Calu3 (cell line): Measurements from ENCODE around the gene OGA. TPM values are rescaled to one million over a fixed set of nuclear protein-coding genes. Genes with fewer than 3 reads are reported as not detected.
A peak's percentile ranks its signal among the peaks of the same experiment; 100 is the strongest.

Experiments used
- BruUV-seq: library from RNA; stranded (reverse); fragments of 400-500 nt; replicated peaks from 2 replicates; lab custom pipeline; 2021; lab: Mats Ljungman, UMichigan
- CTCF ChIA-PET: fragments of 300-600 bp; sonication (Branson Sonifier 250); formaldehyde crosslinking; loops from one replicate; lab custom pipeline; 2022; ENCODE audit warnings: antibody characterized with exemption; lab: Charles Lee
- DNase-seq: peaks from one replicate; pipeline ENCODE4 v3.0.0; 2022
- H3K27ac Mint-ChIP-seq: one replicate; pipeline ENCODE4 v1.8.0; 2022; ENCODE audit warnings: mixed read lengths; ENCODE audit not compliant: unreplicated experiment
- H3K27me3 Mint-ChIP-seq: one replicate; pipeline ENCODE4 v1.8.0; 2022; ENCODE audit warnings: mixed read lengths; ENCODE audit not compliant: unreplicated experiment
- H3K36me3 Mint-ChIP-seq: one replicate; pipeline ENCODE4 v1.8.0; 2022; ENCODE audit warnings: mild to moderate bottlenecking, moderate library complexity, mixed read lengths; ENCODE audit not compliant: insufficient read depth, unreplicated experiment
- H3K4me1 Mint-ChIP-seq: one replicate; pipeline ENCODE4 v1.8.0; 2022; ENCODE audit warnings: mild to moderate bottlenecking, low read depth, mixed read lengths; ENCODE audit not compliant: unreplicated experiment
- H3K4me3 Mint-ChIP-seq: one replicate; pipeline ENCODE4 v1.8.0; 2022; ENCODE audit warnings: mild to moderate bottlenecking, low read depth, moderate library complexity, mixed read lengths; ENCODE audit not compliant: unreplicated experiment
- H3K9me3 Mint-ChIP-seq: one replicate; pipeline ENCODE4 v1.8.0; 2022; ENCODE audit warnings: low read depth, mixed read lengths; ENCODE audit not compliant: unreplicated experiment
- CTCF ChIP-seq: fragments of 200-600 bp; IDR thresholded peaks from one replicate; pipeline ENCODE4 v1.8.0; 2022; ENCODE audit warnings: antibody characterized with exemption; ENCODE audit not compliant: unreplicated experiment
- intact Hi-C: fragments of 100-400 bp; cut with micrococcal nuclease; formaldehyde crosslinking; loops from one replicate; pipeline ENCODE4 v1.10.0; 2022; ENCODE audit not compliant: unreplicated experiment
- total RNA-seq: library from RNA; stranded (reverse); gene quantifications from 2 replicates; pipeline ENCODE4 v1.2.3, GENCODE V29; 2022

The OGA gene
- total RNA-seq, 1 experiment from 2014 or later, result 59.0 TPM

DNA sequence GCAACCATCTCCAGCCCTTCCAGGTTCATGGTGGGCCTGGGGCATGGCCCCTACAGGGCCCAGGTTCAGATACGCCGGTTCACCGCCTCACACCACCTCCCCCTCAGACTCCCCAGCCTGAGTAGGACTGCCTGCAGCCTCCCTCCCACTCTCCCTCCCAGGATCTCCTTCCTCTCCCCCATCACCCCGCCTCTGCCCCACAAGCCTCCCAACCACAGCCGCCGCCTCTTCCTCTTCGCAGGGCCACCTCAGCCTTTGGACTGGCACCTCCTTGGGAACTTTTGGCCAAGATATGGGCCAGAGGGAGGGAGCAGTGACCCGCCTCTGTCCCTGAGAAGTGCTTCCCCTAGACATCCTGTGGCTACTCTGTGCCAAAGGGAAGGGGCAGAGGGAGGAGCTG, 16.1 kb upstream of the OGA start:
- no peaks in the 10 kb centered on the region for H3K9me3 Mint-ChIP-seq
- no peak for TF ChIP-seq CTCF
- intact Hi-C loops, result no loop called here
- no peak for DNase-seq
- CTCF ChIA-PET, result no interaction called here
- H3K36me3 Mint-ChIP-seq, result peaks cover 11% of the 10 kb centered on the region
- BruUV-seq, result no TSS peak
- peaks cover 21% of the 10 kb centered on the region for H3K4me1 Mint-ChIP-seq
- H3K4me3 Mint-ChIP-seq, result no peak overlapping the region
- H3K27me3 Mint-ChIP-seq, result no peaks in the 10 kb centered on the region
- H3K27ac Mint-ChIP-seq, result peak overlapping the region; percentile 5

- DNase-seq, result no peak
- Mint-ChIP-seq H3K9me3 (no peaks in the 10 kb centered on the region), H3K27me3 (no peaks in the 10 kb centered on the region), H3K27ac (no peak overlapping the region), H3K4me3 (no peak overlapping the region), H3K4me1 (peaks cover 19% of the 10 kb centered on the region), H3K36me3 (peaks cover 11% of the 10 kb centered on the region)
- TF ChIP-seq CTCF, result no peak
- intact Hi-C loops, result no loop called here
- CTCF ChIA-PET, result no interaction called here
- no TSS peak for BruUV-seq
These were observed 15.2 kb upstream of the OGA start for GRCh38 chr10:101833466-101833865.

DNA sequence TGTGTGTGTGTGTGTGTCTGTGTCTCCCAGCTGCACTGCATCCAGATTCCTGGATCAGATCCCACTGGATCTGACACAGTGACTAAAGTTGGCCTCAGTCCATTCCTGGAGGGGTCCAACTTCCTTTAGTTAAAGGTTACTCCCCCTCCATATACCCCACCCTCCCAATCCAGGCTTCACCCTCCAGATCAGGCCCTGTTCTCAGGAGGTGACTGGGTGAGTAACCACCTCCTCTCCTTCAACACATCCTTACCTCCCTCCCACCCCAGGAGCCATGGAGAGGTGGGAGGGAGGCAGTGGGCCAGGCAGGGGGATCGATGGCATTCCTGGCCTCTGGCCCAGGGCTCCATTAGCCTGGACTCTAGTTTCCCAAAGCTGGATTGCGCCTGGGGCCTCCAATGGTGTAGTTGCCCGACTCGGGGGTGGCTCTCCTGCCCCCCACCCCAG, 14.1 kb upstream of the OGA start:
- Mint-ChIP-seq H3K27me3 (no peaks in the 10 kb centered on the region), H3K27ac (no peak overlapping the region), H3K36me3 (peaks cover 11% of the 10 kb centered on the region), H3K4me3 (no peak overlapping the region), H3K4me1 (peaks cover 19% of the 10 kb centered on the region), H3K9me3 (no peaks in the 10 kb centered on the region)
- intact Hi-C loops, result no loop called here
- CTCF ChIA-PET, result no interaction called here
- TF ChIP-seq CTCF, result no peak
- no TSS peak for BruUV-seq
- DNase-seq, result no peak

DNA sequence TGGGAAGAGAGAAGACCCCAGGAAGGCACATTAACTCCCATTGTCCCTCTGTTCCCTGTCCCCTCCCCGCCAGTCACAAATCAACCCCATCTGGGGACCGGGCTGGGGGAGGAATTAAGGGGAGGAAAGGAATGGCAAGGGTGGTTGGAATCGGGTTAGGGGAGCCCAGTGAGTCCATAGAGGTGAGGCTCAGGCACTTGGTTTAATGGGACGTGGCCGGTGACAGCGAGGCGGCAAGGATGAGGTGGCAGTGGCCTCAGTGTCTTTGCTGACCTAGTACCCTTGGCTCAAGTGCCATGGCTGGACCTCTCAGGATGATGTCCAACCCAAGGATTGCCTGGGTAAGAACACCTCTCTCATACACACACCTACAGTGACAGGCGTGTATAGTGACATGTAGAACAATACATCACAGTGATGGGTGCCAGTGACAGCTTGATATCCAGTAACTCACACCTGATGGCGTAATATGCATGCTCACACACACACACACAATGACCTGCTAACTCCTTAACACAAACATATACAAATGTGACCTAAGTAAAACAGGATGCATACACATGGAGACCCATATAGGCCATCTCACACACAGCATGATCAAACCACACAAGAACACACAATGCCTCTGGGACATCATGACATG, 13.0 kb upstream of the OGA start:
- no peak for DNase-seq
- no TSS peak for BruUV-seq
- Mint-ChIP-seq H3K36me3 (peaks cover 11% of the 10 kb centered on the region), H3K27ac (peak overlapping the region; percentile 69), H3K4me1 (peaks cover 19% of the 10 kb centered on the region), H3K27me3 (no peaks in the 10 kb centered on the region), H3K9me3 (no peaks in the 10 kb centered on the region), H3K4me3 (peak overlapping the region; percentile 80)
- intact Hi-C loops, result no loop called here
- no peak for TF ChIP-seq CTCF
- CTCF ChIA-PET, result no interaction called here
